Measurements from ENCODE around the gene ZNF385B. TPM values are rescaled to one million over a fixed set of nuclear protein-coding genes. Genes with fewer than 3 reads are reported as not detected.
A peak's percentile ranks its signal among the peaks of the same experiment; 100 is the strongest.

Gene ZNF385B
- total RNA-seq, 1 donor from 2014 or later: 0.51 TPM

DNA sequence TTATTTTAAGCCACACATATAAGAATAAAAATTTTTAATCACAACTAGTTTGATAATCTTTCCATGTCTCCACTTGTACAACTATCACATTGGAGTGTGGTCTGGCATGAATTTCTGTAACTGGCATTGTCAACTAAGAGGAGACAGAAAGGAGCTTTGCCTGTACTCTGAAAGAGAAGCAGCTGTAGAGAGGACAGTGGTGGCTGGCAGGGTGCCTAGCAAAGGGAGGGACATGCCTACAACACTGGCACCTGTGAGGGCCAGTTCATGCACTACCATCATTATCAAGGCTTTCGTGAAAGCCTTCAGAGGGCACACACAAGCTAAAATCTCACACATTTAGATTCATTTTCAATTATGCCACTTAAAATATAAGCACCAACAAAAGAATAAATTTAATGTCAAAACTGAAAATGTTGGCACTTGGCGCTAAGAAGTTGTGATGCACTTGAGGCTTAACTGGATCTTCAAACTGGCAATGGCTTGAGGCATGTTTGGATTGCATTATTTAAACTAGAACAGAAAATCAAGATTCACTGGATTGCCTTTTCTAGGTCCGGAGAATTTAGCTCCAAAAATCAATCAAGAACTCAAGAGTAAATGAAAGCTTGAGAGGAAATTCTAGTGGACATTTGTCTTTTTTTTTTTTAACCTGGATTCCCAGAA, 238.6 kb downstream of the ZNF385B start:
- DNase-seq: no peak

DNA sequence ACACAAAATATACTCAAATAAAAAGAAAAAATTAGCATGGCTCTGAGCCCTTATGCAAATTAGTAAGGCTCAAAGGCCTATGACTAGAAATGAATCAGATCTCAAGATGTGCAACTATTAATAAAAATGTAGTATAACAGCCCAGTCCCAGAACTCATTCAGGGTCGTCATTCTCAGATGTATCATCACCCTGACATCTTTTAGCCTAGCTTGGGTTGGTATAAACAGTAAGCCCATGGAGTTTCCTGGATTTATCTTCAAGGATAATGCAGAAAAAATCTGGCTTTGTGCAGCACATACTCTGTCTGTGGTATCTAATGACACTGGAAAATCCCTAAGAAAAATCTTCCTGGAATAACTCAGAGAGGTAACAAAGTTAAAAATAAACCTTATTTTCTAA, 239.3 kb downstream of the ZNF385B start:
- DNase-seq: no peak

DNA sequence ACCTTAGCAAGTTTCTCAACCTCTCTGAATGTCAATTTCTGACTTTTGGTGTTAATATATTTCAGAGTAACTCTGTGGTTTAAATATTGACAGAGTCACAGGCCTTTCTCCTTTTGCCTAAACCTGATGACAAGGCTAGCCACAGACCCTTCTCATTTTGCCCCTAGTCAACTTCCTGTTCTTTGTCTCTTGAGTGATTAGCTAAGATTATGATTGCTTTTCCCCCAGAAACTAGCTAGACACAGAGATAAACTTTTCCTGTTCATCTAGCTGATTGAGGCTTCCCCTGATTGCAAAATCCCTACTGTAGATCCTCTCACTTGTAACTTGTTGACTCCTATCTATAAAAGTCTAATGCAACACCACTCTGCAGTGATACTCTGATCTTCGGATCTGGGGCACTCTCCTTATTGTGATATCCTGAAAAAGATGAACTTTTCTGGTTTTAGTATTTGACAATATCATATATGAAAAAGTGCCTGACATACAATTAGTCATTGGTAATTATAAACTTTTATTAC, 241.4 kb downstream of the ZNF385B start:
- no peak for DNase-seq

DNA sequence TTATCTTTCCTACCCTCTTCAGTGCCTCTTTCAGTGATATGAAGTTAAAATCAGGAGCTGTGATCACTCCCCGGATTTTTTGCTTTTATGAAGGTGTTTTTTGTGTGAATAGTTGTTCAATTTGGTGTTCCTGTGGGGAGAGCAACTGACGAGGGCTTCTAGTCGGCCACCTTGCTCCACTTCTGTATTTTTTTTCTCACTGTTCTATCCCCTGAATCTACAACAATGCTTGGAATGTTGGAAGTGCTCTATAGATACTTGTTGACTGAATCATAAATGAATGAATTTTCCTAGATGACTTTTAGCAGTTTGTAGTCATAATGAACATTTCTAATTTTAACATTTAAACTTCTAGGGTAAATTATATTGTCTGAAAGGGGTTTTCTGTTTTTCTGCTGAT, 247.3 kb downstream of the ZNF385B start:
- no peak for DNase-seq

DNA sequence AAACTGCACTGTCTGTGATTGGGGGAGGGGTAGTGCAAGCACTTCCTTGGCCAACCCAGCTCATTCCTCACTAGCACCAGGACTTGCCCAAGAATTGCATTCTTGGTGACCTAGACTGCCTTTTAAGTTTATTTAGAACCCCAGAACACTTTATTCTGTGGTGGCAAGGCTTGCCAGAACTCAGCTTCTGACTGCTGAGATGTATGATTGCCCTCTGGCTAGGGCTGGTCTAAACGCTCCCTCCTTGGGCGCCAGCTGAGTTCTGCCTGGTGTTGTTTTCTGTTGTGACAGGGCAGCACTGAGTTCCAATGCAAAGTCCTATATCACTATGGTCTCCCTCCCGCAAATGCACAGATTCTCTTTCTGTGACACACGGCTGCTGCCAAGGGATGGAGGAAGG, 247.7 kb downstream of the ZNF385B start:
- no peak for DNase-seq

DNA sequence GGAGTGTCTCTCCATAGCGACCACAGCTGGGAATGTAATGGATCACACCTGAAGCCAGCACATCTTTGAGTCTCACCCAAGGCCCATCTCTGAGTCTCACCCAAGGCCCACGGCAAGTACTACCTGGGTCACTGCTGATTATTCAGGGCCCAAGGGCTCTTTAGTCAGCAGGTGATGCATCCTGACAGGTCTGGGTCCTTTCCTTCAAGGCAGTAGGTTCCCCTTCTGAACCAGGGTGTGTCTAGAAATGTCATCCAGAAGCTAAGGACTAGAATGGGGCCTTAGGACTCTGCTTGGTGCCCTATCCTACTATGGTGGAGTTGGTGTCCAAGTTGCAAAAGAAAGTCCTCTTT, 248.1 kb downstream of the ZNF385B start:
- no peak for DNase-seq

DNA sequence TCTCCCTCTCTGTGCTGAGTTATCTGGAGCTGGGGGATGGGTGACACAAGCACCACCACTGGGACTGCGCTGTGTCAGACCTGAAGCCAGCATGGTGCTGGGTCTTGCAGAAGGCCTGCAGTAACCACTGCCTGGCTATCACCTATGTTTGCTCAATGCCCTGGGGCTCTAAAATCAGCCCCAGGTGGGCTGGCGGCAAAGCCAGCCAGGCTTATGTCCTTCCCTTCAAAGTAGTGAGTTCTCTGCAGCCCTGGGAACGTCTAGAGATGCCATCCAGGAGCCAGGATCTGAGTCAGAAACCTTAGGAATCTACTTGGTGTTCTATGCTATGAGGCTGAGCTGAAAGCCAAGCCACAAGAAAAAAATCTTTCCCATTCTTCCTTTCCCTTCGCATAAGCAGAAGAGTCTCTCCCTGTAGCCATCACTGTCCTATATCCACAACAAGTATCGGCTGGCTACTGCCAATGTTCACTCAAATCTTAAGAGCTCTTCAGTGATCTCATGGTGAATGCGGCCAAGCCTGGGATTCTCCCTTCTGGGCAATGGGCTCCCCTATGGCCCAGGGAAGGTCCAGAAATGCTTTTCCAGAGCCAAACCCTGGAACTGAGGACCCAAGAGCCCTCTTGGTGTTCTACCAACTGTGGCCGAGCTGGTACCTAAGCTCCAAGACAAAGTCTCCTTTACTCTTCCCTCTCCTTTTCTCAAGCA, 248.7 kb downstream of the ZNF385B start:
- no peak for DNase-seq

DNA sequence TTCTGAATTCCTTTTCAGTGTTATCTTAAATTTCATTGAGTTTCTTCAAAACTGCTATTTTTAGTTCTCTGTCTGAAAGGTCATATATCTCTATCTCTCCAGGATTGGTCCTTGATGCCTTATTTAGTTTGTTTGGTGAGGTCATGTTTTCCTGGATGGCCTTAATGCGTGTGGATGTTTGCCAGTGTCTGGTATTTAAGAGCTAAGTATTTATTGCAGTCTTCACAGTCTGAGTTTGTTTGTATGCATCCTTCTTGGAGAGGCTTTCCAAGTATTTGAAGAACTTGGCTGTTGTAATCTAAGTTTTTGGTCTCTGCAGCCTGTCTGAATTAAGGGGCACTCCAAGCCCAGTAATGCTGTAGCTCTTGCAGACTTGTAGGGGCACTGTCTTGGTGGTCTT, 249.3 kb downstream of the ZNF385B start:
- peak; percentile 12 for DNase-seq

DNA sequence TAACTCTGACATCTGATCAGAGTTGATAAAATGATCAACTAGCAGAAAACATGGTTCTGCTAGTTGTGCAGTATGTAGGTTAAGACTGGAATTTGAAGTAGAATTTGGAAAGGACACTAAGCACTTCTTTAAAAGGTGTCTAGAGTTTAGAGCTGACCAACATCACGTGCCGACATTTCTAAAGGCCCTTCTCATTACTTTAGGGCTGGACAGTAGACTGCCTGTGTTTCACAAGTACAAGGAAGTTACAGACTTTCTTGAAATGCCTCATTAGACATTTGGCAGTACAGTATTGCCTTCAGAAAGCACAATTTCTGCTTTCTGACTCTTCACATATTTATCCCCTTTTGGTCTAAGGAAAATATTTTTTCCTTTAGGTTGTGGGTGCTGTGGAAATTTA, 255.3 kb downstream of the ZNF385B start:
- peak; percentile 17 for DNase-seq

DNA sequence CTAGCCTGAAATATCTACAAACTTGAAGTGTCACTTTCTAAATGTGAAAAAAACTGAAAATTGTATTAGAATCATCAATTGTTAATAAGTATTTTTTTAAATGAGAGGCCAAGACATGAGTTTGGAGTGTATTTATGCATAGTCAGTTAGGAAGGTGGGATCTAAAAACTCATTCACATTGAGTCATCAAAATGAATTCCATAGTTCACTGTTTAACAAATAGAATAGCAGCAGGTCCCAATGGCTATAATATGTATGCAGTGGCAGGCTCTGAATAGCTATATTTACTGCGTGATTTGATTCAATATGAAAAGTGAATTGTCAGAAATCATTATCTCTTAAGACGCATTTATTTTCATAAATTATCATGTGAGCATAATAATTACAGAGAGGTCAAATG, 256.1 kb downstream of the ZNF385B start:
- DNase-seq: no peak

DNA sequence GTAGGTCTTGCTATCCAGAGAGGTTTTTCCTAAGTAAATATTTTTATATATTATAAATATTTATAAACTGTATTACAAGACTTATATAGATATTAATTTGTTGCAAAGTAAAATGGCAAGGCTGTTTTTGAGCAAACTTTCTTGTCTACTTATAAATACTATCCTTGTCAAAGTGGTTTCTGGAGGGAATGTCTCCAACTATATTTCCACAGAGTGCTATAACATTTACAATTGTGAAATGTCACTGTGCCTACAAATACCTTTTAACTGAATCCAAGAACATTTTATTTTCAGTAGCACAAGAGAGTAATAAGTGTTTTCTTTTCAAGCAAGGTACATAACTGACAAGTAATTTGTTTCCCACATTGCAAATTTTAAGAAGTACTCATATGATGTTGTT, 256.8 kb downstream of the ZNF385B start:
- no peak for DNase-seq

DNA sequence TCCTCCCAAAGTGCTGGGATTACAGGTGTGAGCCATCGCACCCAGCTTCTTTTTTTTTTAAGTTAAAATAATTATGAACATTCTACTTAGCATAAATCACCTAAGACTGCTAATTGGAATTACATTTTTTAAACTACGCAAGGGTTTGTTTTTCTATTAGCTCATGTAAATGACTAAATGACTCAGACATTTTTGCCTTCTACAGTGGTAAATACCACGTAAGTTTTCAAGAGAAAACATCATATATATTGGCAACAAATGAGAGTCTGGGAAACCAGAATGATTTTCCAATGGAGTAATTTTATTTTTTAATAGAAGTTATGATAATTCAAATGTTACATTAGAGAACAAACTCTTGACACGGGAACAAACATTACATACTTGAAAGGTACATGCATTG, 259.0 kb downstream of the ZNF385B start:
- DNase-seq: no peak

DNA sequence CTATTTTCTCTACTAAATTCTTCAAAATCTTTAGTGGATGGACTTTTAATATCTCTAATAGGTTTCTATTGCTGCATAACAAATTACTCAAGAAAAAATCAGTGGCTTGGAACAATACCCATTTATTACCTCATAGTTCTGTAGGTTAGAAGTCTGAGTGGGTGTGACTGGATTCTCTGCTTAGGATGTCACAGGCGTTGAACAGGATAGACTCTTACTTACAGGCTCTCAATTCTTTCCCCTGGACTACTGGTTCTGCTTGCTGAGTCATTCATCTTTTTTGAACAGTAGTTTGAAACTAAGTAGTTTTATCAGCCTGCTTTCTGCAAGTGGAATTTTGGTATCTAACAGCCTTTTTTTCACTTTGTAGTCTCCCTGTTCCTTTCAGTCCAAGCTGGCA, 265.4 kb downstream of the ZNF385B start:
- no peak for DNase-seq

DNA sequence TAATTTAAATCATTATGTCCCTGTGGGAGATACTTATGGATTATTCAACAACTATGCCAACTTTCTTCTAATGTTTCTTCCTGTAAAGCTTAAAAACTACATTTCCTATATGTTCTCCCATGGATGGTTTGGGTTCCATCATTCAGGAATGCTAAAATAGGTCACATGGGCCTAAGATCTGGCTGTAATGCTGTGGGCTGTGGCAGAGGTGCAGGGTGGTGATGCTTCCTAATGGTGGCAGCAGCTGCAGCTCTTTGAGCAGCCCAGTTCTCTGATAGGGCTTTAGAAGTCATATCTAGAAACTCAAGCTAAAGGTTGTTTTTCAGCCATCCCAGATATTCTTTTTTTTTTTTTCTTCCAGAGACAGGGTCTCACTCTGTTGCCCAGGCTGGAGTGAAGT, 266.1 kb downstream of the ZNF385B start:
- no peak for DNase-seq

DNA sequence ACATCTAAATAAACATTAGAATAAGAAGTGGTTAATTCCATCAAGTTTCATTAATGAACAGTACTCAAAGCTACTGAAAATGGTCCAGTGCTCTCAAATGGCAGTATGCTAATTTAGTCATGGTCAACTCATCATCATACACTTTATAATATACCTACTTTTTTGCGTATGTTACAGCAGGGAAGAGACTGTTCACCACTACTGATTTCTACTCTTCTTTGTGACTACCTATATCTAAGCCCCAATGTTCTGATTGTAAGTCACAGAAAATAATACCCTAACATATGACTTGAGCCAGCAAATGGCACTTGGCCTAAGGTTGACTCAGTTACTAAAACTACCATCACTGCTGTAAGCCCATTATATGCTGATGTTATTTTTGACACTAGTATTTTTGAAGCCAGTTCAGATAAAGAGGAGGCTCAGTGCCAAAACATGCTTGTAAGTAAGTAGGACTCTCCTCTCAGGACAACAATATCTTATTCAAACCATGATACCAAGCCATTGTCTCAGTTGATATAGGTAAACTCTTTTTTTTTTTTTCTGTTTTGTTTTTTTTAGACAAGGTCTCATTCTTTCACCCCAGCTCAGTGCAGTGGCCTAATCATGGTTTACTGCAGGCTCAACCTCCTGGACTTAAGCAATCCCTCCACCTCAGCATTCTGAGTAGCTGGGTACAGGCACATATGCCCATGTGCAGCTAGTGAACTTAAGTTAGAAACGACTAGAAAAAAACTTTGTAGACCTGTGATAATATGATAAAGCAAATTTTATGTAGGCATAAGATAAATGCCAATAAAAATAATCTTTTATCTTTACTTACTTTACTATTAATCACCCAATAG, 266.9 kb downstream of the ZNF385B start:
- peak; percentile 11 for DNase-seq

DNA sequence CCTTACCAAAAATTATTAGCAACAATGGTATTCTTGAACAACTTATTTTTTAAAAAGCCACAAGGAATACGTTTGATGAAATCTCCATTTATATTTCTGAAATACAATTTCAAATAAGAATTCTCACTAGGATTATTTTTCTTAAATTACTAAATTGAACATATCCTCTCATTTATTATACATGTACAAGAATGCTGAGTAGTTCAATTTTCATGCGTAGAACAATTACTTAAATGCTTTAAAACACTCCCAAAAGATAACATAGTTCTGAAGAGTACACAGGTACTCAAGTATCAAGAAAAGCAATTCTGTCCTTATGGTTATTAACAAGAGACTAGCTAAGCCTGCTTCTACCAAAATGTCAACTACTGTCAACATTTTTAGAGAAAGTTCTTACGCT, 268.1 kb downstream of the ZNF385B start:
- DNase-seq: no peak

DNA sequence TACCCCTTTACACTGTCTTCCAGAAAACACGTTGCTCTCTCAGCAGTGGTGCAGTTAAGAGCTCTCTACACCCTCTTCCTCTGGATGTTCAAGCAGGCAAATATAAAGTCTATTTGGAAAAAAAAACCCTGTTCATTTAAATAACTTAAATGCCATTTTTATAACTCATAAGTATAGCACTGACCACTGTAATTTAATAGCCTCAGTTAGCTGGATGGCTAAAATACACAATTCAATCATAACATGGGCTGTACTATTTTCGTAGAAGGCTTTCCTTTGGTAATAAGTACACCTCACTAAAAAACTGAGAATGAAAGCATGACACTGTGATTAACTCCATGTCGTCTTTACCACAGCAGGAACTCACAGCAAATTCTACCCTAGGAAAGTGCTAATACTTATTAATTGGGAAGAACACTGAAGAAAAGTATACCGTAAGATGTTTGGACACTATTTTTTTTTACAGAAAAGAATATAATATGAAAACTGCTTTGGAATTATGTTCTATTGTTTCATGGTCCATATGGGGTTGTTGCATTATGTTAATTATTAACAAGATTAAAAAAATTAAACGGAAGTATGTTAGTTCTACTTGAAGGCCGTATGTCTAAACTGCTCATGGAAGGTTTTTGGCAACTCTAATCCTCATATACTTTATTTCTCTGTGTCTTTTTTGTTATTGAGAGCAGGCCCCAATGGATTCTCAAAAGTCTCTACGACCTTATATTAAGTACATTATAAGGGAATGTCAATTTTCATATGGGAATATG, 269.1 kb downstream of the ZNF385B start:
- DNase-seq: no peak

DNA sequence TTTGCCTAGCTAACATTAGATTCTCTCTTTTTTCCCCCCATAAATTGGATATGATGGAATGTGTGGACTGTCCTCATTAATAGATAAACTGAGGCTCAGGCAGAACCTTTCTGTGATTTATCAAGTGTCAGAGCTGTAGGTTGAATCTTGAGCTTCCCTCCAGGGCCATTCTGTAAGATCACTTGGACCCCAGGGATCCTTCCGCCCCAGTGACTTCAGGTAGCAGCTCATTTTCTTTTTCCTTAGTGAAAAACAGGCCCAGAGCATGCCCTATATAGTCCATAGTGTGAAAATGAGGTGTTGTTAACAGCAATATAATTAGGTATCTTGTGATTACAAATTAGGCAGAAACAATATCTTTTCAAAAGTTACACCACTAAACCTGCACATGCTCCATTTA, 269.7 kb downstream of the ZNF385B start:
- no peak for DNase-seq

DNA sequence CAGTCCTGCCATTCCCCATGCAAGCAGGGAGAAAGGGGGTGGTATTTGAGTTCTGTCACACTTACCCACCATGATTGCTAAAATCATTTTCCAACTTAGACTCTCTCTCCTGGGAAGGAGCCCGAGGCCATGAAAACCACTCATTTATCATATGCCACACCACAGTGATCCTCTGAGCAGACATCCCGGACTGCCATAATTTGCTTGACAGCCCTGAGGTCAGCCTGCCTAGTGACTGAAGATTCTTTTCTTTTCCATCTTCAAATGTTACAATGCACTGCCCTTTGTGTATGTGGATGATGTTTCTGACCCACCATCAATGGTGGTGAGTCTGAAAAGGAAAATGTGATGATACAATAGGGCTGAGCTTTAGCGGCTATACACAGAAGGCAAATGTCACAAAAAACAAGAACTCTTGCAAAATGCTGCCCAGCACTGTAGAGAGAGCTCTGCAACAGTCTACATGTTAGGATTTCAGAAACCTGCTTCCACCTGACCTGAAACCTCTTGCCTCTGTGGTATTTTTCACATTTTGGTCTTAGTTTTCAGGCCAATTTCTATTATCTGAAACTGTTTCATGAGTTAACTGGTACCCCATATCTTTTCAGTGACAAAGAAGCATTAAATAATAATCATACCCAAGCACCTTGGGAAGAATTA, 272.8 kb downstream of the ZNF385B start:
- DNase-seq: no peak

DNA sequence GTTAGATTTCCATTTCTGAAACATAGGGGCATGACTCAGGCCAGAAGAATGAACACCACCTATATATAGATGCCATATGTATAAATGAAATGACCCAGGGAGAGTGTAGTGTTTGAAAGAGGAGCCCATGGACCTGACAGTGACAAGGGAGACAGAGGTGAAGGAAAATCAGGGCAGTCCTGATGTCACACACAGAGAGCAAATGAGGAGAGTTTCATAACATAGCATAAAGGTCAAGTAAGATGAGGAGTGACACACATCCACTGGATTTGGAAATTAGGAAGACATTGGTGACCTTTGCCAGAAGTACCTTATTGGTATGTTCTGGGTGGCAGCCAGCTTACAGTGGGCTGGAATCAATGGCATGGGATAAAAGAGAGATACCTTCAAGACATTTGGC, 276.7 kb downstream of the ZNF385B start:
- DNase-seq: no peak

DNA sequence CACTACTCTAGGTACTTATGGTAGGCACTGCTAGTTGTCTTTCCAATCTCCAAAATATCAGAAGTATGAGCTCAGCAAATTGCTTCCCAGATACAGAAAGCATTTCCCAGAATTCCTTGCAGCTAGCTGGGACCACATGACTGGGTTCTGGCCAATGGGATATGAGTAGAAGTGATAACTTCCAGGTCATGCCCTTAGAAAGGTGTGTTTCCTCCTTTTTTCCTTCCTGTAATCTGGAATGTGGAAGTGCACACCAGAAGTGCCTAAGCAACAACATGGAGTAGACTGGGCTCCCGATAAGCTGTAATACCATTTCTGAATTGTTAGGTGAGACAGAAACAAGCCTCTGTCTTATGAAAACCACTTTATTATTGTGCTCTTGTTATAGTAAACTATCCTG, 279.8 kb downstream of the ZNF385B start:
- DNase-seq: no peak
